GM18867 (cell line): Measurements from ENCODE around the gene BRD2.
"Not testable (repeated sequence)": the region's sequence is repeated elsewhere in the genome, so short reads cannot be mapped to it uniquely, and the experiment has no call there.

Experiments used
- ATAC-seq: cut with Tn5 transposase; IDR thresholded peaks from one replicate; pipeline ENCODE4 v1.9.1; 2021; ENCODE audit warnings: mild to moderate bottlenecking, moderate library complexity; ENCODE audit not compliant: unreplicated experiment

BRD2 gene

DNA sequence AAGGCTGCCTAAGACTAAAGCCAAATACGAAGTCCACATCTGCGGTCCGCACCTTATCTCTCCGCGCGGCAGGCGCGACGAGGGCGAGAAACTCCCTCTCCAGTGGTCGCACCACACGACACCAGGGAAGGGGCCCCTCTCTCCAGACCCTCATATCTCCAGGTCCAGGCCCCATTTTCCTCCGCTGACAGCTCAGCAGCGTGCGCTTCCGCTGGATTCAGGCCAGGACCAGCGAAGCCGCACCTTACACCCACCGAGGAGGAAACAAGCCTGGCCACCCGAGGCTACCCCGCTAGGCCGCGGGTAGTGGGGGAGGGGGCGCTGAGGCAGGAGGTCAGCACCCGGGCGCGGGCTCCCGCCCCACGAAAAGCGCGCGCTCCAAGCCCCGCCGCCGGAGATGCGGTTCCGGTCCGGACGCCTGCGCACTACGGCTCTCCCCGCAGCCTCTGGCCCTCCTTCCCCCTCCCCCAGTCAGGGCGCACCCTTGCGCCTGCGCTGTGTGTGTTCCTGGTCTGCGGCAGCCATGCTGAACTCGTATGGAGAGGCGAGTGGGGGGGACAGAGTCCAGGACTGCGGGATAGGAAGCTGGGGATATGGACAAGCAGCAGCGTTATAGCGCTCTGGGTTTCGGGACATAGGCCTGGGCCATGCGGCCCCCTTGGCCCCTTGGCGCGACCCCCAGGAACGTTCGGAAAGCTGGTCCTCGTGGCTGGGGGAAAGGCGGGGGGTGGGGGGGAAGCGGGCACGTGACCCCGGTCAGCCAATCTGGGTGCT is at the start of gene BRD2:
BRD2 (plus strand) TSS at position 502 of the 774 bp plus-strand sequence. CDS start 4,305 bp downstream, outside the sequence.
- peak; percentile 32 for ATAC-seq

DNA sequence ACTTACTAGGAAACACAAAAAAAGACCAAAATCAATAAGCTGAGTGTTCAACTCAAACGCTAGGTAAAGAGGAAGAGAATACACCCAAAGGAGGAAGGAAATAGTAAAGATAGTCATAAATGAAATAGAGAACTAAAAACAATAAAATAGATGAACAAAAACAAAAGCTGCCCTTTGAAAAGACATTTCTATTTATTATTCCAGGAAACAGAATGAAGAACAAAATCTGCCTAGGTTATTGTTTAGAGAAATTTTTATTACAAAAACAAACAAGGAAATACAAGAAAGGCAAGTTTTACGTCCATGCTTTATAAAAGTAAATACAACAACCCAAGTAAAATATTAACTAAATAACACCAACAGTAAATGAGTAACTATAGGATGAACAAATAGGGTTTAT is 47.7 kb upstream of the BRD2 start:
- ATAC-seq = no peak

DNA sequence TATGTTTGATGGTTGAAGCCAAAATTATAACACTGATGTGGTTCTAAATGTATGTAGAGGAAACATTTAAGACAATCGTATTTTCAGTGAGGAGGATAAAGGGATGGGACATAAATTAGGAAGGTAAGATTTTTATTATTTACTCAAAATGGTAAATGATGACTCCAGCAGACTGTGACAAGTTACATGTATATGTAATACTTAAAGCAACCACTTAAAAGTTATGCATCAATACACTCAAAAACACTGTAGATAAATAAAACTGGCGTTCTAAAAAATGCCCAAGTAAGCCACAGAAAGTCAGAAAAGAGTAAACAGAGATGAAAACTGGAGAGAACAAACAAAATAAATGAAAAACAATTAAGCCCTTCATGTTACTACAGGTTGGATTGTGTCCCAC is 46.3 kb upstream of the BRD2 start:
- ATAC-seq = no peak

DNA sequence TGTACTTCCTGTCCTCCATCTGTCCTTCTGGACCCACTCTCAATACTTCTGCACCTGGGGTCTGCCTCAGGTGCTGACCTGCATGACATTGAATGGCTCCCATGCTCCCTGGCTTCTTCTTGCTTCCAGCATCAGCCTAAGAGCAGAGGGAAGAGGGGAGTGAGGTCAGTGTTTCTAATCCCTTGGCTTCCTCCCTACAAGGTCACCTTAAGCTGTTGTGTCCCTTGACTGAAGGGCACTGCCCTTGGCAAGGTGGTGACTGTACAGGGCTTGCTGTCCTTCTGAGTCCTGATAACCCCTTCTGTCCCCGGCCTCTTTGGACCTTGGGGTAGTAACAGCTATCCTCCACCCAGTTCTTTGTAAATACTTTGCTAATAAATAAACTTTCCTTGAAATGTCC is 37.2 kb upstream of the BRD2 start:
- ATAC-seq = no peak

DNA sequence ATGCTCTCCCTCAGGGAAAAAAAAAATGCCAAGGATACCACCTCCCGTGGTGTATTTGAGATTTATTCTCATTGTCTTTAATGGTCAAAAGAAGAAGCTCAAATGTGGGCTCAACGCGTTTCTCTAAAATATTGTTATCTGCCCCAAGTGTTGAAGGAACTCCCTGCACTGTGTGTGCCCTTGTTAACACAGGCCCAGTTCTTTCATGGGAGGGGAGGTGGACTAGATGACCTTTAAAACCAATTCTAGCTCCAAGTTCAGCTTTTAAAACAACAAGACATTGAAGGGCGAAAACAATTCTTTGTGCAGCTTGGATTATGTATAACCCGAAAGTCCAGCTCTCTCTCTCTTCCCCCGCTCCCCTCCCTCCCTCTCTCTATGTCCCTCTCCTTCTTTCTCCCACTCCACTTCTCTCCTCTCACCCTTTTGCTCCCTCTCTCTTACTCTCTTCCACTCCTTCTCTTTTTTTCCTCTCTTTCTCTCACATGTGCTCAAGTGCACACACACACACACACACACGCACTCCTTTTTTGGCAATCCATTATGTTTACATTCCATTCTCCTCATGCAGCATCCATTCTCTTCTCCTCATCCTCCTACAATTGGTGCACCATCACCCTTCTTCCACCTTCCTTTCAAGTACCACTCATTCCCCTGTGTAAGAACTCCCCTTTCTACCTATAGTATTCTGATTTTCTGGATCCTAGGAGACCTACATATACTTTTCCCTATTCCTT is 36.1 kb upstream of the BRD2 start:
- no peak for ATAC-seq

DNA sequence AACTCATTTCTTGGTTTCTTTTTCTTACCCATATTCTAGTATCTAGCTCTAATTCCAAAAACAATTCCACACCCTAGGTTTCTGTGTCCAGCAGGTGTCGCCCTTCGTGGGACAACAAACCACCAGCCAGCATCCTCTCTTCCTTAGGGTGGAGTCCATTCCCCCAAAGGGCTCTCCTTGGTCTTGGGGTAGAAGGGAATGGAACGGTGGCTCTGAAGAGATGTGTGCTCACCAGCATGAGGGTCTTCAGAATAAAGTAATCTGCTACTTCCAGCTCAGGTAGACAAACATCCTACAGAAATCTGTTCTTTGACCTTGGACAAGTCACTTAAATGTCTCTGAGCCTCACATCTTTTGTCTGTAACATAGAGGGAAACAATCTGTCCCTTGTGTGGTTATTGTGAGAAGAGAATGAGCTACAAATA is 34.7 kb upstream of the BRD2 start:
- no peak for ATAC-seq

DNA sequence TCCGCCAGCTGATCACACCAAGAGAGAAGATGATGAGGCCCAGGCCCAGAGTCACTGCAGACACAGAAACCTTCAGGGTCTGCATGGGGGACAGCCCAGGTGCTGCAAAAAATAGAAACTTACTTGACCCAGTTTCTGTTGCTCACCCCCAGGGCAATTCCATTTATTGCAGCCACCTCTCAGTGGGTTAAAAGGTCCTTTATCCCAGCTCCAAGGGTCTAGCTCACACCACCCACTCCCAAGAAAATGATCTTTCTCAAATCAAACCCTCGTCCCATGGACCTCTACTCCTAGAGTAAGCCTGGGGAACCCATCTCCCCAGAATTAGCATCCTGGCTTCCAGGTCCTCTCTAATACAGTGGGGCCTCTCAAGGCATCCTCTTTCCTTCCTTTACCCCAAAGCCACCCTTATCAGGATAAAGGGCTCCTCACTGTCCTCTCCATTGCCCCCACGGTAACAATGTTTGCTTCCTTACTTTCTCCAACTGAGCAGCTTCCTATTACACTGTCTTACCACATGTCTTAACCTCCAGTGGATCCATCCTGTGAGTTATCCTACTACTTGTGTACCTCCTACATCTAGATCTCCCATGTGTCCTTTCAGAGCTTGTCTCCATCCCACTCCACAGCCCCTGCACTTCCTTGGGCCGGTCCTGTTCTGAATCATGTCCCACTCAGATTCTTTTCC is 32.7 kb upstream of the BRD2 start:
- ATAC-seq = no peak

DNA sequence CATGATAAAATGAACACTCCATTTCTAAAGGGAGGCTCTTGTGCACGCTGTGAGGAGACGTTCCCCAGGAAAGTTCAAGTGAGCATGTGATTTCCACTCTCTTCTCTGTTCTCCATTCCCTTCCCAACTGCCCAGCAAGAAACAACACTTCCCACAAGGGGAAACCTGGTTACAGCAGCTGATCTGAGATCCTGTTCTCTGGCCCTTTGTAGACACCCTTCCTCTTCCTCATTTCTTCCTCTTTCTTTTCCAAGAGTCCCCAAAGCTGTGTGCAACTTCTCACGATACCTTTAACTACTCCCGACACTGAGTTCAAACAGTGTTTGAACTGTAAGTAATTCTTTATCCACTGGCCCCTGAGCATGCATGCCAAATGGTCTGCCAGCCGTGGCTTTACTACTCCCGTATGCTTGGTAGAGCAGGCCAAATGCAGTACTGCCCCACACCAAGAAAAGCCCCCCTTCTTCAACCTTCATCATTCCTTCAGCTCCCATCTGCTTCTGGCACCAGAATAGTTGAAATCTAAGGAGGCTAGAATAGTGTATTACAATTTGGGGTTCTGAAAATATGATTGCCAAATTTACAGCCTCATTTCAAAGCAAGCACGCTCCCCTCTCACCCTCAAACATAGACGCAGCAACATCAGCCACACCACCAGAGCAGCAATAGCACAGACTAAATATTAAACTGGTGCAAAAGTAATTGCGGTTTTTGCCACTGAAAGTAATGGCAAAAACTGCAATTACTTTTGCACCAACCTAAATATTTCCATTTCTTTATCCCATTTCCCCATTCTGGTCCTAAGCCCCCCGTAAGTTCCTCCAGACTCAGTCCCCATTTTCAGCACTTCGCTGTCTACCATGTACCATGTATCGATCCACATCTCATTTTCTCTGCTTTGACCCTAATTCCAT is 31.9 kb upstream of the BRD2 start:
- ATAC-seq = no peak

DNA sequence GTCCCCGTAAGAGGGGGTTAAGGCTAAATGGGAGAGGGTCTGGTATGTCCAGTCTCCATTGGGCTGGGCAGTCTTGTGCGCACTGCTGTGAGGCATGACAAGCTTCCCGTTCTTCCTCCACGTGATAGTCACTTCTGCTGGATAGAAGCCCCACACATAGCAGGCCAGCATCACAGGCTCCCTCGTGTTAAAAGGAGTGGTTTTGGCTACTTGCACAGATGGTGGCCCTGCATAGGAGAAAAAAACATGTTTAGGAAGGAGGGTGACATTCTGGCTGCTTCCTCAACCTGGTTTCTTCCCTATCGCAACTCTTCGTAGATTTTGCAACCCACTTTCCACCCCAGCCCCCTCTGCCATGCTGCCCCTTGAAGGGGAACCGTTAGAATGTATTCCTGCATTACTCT is 31.2 kb upstream of the BRD2 start:
- ATAC-seq = no peak

DNA sequence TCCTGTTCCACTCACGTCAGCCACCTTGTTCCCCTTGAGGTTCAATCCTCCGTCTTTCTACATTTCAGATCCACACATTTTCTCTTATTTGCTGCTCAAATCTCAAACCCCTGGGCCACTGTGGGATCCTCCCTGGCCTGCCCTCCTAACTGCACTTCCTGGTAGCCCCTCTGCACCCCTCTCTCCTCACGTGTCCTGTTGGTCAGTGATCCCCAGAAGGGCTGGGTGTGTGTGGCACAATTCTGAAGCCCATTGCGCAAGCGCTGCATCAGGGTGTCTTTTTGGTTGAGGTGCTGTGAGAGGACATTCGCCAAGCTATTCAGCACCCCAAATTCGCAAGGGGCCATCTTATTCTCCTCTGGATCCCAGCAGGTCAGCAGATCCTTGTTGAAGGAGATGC is 29.9 kb upstream of the BRD2 start:
- no peak for ATAC-seq

DNA sequence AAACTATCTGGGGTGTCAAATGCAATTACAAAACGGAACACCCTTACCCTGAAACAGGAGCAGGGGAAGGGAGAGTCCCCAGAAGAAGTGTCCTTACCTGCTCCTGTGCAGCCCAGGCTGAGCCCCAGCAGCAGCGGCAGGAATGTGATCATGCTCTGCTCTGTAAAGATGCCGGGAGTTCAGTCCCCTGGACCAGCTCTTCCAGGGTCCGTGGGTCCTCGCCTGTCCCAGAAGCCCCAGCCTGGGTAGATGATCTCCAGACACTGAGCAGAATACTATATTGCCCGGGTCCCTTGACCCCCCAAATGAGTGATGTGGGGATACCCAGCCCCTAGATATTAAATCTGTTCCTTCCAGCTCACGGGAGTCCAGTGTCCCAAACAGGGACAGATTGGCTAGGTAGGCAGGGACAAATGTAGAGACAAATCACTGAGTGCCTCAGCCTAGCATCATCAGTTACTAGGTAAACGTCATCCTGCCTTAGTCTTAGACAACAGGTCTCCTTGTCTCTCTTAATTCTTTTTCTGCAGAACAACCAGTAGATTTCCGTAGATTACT is 27.7 kb upstream of the BRD2 start, which contains the start of gene HLA-DMB:
HLA-DMB (minus strand) TSS at position 373 of the 558 bp plus-strand sequence; CDS start at position 152, 221 bp downstream.
- peak; percentile 44 for ATAC-seq

DNA sequence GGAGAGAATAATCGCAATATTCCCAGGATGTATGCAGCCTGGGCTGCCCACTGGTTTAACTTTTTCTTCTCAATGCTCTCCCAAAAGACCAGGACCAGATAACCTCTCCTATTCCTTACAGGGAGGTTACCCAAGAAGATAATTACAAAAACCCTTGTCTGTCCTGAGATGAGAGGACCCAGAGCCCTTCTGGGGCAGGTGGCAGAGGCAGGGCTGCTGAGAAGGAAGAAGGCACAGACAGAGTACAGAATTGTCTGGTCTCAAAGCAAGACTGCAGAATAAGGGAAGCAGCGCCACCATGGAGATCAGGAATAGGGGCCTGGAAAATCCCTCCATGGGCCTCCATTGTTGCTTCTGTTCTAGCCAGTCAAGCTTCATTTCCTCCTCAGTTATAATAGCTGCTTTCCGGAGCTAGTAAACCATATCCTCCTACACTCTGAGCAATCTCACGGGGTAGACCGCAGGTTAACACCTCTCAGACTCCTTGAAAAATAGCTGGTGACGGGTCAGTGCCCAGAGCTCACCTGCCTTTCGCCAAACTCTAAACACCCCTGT is 27.1 kb upstream of the BRD2 start:
- peak; percentile 58 for ATAC-seq

DNA sequence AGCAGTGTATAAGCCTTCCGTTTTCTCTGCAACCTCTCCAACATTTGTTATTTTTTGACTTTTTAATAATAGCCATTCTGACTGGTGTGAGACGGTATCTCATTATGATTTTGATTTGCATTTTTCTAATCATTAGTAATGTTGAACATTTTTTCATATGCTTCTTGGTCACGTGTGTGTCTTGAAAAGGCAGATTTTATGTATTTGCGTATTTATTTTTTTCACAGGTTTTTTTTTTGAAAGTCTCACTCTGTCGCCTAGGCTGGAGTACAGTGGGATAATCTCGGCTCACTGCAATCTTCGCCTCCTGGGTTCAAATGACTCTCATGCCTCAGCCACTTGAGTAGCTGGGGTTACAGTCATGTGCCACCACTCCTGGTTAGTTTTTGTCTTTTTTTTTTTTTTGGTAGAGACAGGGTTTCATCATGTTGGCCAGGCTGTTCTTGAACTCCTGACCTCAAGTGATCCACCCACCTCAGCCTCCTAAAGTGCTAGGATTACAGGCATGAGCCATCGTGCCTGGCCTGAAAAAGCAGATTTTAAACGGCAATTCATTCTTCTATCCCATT is 25.8 kb upstream of the BRD2 start:
- ATAC-seq = not testable (repeated sequence)

DNA sequence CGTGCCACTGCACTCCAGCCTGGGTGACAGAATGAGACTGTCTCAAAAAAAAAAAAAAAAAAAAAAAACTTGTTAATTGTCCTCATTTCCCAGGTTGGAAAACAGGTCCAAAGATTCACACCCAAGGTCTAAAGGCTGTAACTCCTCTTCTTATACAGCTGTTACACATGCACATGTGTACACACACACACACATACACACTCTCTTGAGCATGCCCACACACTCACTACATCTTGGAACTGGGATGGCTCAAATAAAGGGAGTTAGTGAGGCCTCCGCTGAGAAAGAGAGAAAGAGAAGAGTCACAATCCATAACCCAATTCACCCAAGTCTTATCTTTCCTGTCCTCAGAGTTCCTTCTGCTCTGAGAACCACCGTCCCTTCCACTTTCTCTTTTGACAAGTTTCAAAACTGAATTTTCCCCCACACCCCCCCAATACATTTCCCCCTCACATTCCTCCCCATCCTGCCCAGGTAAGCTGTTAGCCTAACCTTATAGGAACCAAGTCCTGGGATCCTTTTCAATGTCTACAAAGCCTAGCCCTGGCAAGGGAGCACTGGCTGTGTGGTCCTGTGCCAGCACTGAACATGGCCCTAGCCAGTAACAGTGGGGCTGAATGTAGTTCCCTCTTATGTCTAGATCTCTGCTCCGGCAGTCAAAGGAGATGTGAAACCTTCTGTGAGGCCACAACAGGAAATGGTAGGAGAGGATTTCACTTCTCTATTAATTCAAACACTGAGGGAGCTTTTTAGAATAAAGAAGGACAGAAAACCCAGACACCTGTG is 24.3 kb upstream of the BRD2 start:
- ATAC-seq = peak; percentile 53

DNA sequence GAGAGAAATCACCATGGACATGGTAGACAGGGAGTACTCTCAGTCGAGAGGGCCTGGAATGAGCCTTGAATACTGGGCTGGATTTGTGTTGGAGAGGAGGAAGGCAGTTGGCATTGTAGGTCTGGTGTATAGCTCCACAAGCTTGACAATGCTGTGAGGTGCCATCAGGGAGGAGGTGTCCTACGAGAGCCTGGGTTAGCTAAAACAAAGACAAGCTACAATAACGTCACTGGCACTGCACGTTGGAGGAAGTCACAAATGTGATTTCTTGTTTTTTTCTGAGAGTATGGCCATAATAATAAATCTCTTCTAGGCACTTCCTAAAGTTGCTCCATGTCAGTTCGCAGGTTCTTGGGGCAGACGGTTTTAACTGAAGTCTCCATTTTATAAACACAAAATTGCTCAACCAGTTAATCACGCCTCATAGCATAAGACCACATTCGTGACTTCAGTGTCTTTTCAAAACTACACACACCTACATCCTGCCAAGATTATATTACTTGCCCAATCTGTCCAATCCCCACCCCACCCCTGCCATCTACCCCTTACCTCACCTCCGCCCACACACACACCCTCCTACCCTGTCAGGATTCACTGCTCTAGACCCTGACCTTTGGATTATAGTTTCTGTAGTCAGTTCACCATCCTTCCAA is 23.2 kb upstream of the BRD2 start:
- ATAC-seq = no peak

DNA sequence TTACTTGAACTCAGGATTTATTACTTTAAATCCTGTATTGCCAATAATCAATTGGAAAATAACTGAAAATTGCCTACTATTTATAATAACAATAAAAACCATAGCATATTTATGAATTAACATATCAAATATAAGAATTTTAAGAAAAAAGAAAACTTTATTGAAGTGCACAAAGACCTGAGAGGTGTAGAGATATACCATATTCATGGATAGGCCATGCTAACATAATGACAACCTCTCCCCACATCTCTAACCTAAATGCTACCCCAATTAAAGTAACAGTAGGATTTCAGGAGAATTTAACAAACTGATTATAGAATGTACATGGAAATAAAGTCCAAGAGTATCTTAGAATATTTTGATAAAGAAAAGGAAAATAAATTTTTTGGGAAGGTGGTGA is 22.4 kb upstream of the BRD2 start:
- no peak for ATAC-seq

DNA sequence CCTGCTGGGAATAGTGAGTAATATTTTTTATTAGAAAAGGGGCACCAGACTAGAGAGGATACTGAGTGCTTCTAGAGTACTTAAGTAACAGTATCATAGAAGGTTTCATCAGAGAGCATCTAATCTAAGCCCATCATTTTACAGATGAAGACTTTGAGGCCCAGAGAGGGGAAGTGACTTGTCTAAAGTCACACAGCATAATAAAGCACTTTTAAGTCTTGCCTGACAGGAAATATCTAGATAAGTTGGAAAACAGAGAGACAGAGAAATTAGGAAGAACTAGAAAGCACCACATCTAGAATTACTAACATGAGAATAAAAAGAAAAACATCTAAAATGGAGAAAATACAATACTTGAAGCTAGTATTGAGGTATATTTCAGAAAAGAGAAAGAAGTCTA is 21.5 kb upstream of the BRD2 start:
- ATAC-seq = no peak
